ENCODE measurements around the gene ZNF444.

DNA sequence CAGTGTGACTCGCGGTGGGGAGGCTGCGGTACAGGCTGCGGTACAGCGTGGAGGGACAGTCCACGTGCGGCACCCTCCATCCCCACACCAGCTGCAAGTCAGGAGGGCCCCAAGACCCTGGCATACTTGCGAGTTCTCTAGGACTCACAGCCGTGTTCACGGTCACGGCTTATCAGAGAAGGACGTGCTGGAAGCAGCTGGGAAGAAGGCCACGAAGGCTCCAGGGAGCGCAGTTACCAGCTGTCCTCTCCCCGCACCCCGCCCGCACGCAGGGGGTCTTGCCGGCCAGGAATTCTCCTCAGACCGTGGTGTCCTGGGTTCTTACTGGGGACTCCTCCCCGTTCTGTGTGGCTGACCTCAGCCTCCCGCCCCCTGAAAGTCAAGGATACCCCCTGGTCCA lies 6.2 kb downstream of the ZNF444 start:
- TF ChIP-seq, protein P1, sequence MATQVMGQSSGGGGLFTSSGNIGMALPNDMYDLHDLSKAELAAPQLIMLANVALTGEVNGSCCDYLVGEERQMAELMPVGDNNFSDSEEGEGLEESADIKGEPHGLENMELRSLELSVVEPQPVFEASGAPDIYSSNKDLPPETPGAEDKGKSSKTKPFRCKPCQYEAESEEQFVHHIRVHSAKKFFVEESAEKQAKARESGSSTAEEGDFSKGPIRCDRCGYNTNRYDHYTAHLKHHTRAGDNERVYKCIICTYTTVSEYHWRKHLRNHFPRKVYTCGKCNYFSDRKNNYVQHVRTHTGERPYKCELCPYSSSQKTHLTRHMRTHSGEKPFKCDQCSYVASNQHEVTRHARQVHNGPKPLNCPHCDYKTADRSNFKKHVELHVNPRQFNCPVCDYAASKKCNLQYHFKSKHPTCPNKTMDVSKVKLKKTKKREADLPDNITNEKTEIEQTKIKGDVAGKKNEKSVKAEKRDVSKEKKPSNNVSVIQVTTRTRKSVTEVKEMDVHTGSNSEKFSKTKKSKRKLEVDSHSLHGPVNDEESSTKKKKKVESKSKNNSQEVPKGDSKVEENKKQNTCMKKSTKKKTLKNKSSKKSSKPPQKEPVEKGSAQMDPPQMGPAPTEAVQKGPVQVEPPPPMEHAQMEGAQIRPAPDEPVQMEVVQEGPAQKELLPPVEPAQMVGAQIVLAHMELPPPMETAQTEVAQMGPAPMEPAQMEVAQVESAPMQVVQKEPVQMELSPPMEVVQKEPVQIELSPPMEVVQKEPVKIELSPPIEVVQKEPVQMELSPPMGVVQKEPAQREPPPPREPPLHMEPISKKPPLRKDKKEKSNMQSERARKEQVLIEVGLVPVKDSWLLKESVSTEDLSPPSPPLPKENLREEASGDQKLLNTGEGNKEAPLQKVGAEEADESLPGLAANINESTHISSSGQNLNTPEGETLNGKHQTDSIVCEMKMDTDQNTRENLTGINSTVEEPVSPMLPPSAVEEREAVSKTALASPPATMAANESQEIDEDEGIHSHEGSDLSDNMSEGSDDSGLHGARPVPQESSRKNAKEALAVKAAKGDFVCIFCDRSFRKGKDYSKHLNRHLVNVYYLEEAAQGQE (IDR thresholded peaks at IDR 0.05; ENCODE audit: insufficient read depth in 1 of 2, low read depth in 2 of 2, low read length in 2 of 2) = no peak
- TF ChIP-seq TAF1 (IDR thresholded peaks at IDR 0.05; ENCODE audit: borderline replicate concordance, insufficient read depth, low read length) (no peak), FOXP2 (optimal IDR thresholded peaks at IDR 0.05; ENCODE audit: borderline replicate concordance, extremely low read depth, extremely low read length, insufficient read depth) (no peak), POLR2AphosphoS5 (IDR thresholded peaks at IDR 0.05; ENCODE audit: low read depth, low read length) (no peak)

Measured in PFSK-1 (cell line).